HFFc6 (cell line): Measurements from ENCODE around the gene MAIP1. TPM values are rescaled to one million over a fixed set of nuclear protein-coding genes. Genes with fewer than 3 reads are reported as not detected.

ENCODE experiments used
- DNase-seq: peaks from one replicate; pipeline ENCODE4 v3.0.0-alpha.2; 2018
- H3K27ac Mint-ChIP-seq: 2 replicates; pipeline ENCODE4 v1.8.0; 2020; ENCODE audit warnings: mild to moderate bottlenecking, mixed read lengths
- H3K27me3 Mint-ChIP-seq: 2 replicates; pipeline ENCODE4 v1.8.0; 2021; ENCODE audit warnings: mild to moderate bottlenecking, moderate library complexity, mixed read lengths; ENCODE audit not compliant: insufficient read depth
- H3K36me3 Mint-ChIP-seq: 2 replicates; pipeline ENCODE4 v1.8.0; 2021; ENCODE audit warnings: low read depth, mixed read lengths
- H3K4me1 Mint-ChIP-seq: 2 replicates; pipeline ENCODE4 v1.8.0; 2020; ENCODE audit warnings: low read depth, mixed read lengths
- H3K4me3 Mint-ChIP-seq: 2 replicates; pipeline ENCODE4 v1.8.0; 2020; ENCODE audit warnings: mild to moderate bottlenecking, moderate library complexity, mixed read lengths
- H3K9me3 Mint-ChIP-seq: 2 replicates; pipeline ENCODE4 v1.8.0; 2020; ENCODE audit warnings: mild to moderate bottlenecking, mixed read lengths
- total RNA-seq, 6 experiments: library from RNA; stranded (reverse); fragmentation: NEBNext Ultra II Directional; extraction: Animal tissue kit (Norgen Biotek cat#: 25700); gene quantifications; 2 replicates in 1 of 6; 3 replicates in 5 of 6; pipeline ENCODE4 v1.2.3, GENCODE V29; 2021
- TF ChIP-seq, protein P1 (sequence below): fragments of 200-600 bp; sonication (generic); IDR thresholded peaks from 2 replicates; pipeline ENCODE4 v1.5.0; 2021; ENCODE audit warnings: antibody characterized with exemption, mild to moderate bottlenecking

Gene MAIP1
- total RNA-seq, 6 experiments from 2014 or later: 18.7 to 23.3 (median 20.4) TPM

DNA sequence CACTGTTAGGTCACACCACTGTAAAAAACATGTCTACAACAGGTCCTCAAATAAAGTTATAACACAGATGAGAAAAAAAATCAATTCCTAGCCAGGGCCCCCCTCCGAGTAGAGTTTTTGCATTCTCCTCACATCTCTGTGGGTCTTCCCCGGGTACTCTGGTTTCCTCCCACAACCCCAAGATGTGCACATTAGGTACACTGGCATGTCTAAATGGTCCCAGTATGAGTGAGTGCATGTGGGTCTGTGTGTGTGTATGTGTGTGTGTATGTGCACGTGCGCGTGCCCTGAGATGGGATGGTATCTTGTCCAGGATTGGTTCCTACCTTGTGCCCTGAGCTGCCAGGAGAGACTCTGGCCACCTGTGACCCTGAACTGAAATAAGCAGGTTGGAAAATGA is 5.0 kb upstream of the MAIP1 start:
- Mint-ChIP-seq H3K27ac (no peak overlapping the region), H3K4me1 (peaks cover 23% of the 10 kb centered on the region), H3K27me3 (no peaks in the 10 kb centered on the region; the same call in 1 of the 2 replicates), H3K9me3 (no peaks in the 10 kb centered on the region), H3K36me3 (peaks cover 13% of the 10 kb centered on the region), H3K4me3 (no peak overlapping the region)
- no peak for DNase-seq
- TF ChIP-seq, protein P1, sequence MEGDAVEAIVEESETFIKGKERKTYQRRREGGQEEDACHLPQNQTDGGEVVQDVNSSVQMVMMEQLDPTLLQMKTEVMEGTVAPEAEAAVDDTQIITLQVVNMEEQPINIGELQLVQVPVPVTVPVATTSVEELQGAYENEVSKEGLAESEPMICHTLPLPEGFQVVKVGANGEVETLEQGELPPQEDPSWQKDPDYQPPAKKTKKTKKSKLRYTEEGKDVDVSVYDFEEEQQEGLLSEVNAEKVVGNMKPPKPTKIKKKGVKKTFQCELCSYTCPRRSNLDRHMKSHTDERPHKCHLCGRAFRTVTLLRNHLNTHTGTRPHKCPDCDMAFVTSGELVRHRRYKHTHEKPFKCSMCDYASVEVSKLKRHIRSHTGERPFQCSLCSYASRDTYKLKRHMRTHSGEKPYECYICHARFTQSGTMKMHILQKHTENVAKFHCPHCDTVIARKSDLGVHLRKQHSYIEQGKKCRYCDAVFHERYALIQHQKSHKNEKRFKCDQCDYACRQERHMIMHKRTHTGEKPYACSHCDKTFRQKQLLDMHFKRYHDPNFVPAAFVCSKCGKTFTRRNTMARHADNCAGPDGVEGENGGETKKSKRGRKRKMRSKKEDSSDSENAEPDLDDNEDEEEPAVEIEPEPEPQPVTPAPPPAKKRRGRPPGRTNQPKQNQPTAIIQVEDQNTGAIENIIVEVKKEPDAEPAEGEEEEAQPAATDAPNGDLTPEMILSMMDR: no peak

DNA sequence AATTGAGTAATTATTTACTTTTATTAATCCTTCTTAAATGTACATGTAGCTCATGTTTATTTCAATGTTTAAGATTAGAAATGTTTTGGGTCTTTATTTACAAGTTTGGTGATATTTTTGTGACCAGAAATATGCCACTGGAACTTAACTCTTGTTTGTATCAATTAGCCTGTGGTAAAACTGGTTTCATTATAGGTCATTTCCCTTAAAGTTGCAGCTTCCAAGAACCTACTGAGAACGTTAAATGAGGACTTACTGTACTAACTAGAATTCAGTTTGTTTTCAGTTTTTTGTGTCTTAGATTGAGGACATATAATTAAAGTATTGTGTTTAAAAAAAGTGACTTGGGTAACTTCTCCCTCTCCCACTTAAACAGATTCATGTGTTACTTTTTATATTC is 4.4 kb upstream of the MAIP1 start:
- no peak for DNase-seq
- H3K27me3 Mint-ChIP-seq: no peaks in the 10 kb centered on the region; the same call in 1 of the 2 replicates
- H3K36me3 Mint-ChIP-seq: peaks cover 13% of the 10 kb centered on the region
- no peak overlapping the region for H3K4me3 Mint-ChIP-seq
- TF ChIP-seq, protein P1: no peak
- H3K4me1 Mint-ChIP-seq: peaks cover 22% of the 10 kb centered on the region
- no peak overlapping the region for H3K27ac Mint-ChIP-seq
- no peaks in the 10 kb centered on the region for H3K9me3 Mint-ChIP-seq

DNA sequence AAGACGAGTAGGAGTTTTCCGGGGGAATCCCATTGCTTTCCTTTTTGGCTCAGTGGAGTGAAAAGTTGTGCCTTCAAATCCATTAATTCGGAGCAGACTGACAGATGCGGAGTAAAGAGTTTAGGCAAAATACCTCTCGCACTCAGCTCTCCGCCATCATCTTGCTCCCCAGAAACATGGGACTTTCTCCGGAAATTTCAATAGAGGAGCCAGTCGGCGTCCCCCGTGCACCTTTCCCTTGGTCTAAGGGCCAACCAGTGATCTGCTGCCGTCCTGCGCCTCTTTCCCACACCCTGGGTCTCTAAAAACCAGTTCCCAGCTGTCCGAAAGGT is 409 bp upstream of the MAIP1 start:
- Mint-ChIP-seq H3K4me1 (peaks cover 31% of the 10 kb centered on the region), H3K4me3 (peak overlapping the region; percentile 100), H3K27ac (peak overlapping the region; percentile 94), H3K27me3 (no peaks in the 10 kb centered on the region; the same call in 1 of the 2 replicates), H3K9me3 (no peaks in the 10 kb centered on the region), H3K36me3 (peaks cover 10% of the 10 kb centered on the region)
- DNase-seq: peak; percentile 33
- TF ChIP-seq, protein P1: no peak

DNA sequence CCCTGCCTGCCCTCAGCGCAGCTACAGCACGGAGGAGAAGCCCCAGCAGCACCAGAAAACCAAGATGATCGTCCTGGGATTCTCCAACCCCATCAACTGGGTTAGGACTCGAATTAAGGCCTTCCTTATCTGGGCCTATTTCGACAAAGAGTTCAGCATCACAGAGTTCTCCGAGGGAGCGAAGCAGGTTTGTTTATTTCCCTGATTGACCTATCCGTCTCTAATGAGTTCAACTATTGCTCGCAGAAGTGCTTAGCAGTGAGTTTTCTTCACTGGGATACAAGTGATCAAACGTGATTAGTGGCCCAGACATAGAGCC is 639 bp downstream of the MAIP1 start:
- Mint-ChIP-seq H3K4me3 (peak overlapping the region; percentile 100), H3K36me3 (peaks cover 13% of the 10 kb centered on the region), H3K4me1 (peaks cover 31% of the 10 kb centered on the region)

DNA sequence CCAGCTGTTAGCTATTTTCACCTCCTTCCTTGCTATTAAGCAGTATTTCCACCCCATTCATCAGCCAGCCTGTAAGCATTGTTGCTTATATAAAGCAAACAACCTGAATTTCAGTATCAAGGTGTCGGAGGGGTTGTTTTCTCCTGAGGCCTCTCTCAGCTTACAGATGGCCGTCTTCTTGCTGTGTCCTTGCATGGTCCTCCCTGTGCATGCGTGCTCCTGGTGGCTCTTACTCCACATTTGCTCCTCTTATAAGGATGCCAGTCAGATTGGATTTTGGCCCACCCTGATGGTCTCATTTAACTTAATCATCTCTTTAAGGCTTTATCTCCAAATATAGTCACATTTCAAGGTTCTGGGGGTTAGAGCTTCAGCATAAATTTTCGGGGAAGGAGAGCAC is 2.6 kb downstream of the MAIP1 start:
- peaks cover 31% of the 10 kb centered on the region for H3K4me1 Mint-ChIP-seq
- H3K9me3 Mint-ChIP-seq: no peaks in the 10 kb centered on the region
- peaks cover 18% of the 10 kb centered on the region for H3K36me3 Mint-ChIP-seq
- no peaks in the 10 kb centered on the region; the same call in 1 of the 2 replicates for H3K27me3 Mint-ChIP-seq
- H3K27ac Mint-ChIP-seq: no peak overlapping the region
- no peak for DNase-seq
- peak overlapping the region; percentile 24; the same call in 1 of the 2 replicates for H3K4me3 Mint-ChIP-seq
- TF ChIP-seq, protein P1: no peak

More for the DNA sequence above, 639 bp downstream of the MAIP1 start:
- no peaks in the 10 kb centered on the region; the same call in 1 of the 2 replicates for H3K27me3 Mint-ChIP-seq
- H3K9me3 Mint-ChIP-seq: no peaks in the 10 kb centered on the region
- no peak for DNase-seq
- TF ChIP-seq, protein P1: no peak
- H3K27ac Mint-ChIP-seq: peak overlapping the region; percentile 94

DNA sequence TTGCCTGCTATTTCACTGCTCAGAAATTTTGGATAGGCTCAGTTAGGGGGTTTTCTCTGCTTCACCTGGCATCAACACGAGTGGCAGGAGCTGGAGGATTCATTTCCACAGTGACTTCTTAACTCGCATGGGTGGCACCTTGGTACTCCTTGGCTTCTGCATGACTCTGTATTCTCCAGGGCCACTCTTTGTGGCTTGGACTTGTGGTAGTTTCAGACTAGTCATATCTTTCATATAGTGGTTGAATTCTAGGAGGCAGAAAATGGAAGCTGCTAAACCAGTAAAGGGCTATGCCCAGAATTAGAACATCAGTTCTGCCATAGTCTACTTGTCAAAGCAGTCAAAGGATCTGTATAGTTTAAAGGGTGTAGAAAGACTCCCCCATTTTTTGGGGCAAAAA is 6.8 kb downstream of the MAIP1 start:
- Mint-ChIP-seq H3K27ac (no peak overlapping the region), H3K4me1 (peaks cover 15% of the 10 kb centered on the region), H3K36me3 (peaks cover 13% of the 10 kb centered on the region; the same call in 1 of the 2 replicates)

More for the DNA sequence above, 6.8 kb downstream of the MAIP1 start:
- H3K4me3 Mint-ChIP-seq: no peak overlapping the region
- TF ChIP-seq, protein P1: no peak
- no peak for DNase-seq
- H3K27me3 Mint-ChIP-seq: no peaks in the 10 kb centered on the region; the same call in 1 of the 2 replicates
- H3K9me3 Mint-ChIP-seq: no peaks in the 10 kb centered on the region
